Measurements from ENCODE around the gene KCNH1.

KCNH1 gene

GRCh38 chr1:210855440-210855839 lies 278.5 kb downstream of the KCNH1 start:
- DNase-seq (ENCODE audit: low read depth): no peak
- no peak overlapping the region for H3K4me3 ChIP-seq (ENCODE audit: control insufficient read depth, low read depth, low read length)
- no peak for TF ChIP-seq CTCF (conservative IDR thresholded peaks at IDR 0.05; ENCODE audit: control insufficient read depth, insufficient read depth, low read depth, low read length)

DNA sequence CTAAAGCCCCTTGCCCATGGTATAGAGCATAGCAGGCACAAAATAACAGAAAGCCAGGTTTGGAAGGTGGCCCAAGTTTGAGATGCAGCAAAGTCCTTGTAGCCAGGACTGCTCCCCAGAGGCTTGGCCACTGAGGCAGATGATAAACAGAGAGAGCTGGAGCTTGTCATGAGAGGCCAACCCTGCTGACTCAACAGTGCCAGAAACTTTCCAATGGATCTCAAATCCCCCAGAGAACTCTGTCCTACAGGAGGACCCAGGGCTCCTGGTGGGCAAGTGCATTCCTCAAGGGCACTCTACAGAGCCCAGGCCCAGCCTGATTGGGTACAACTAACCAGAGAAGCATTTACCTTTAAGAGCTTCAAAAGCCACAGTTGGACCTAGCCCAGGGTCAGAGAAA lies 280.7 kb downstream of the KCNH1 start:
- no peak overlapping the region for H3K4me3 ChIP-seq (ENCODE audit: control insufficient read depth, low read depth, low read length)
- DNase-seq (ENCODE audit: low read depth): no peak
- TF ChIP-seq CTCF (conservative IDR thresholded peaks at IDR 0.05; ENCODE audit: control insufficient read depth, insufficient read depth, low read depth, low read length): no peak

- DNase-seq (ENCODE audit: low read depth): no peak
- H3K4me3 ChIP-seq (ENCODE audit: control insufficient read depth, low read depth, low read length): no peak overlapping the region
- no peak for TF ChIP-seq CTCF (conservative IDR thresholded peaks at IDR 0.05; ENCODE audit: control insufficient read depth, insufficient read depth, low read depth, low read length)
Observed at GRCh38 chr1:210850556-210850955, 283.4 kb downstream of the KCNH1 start.

- no peak for TF ChIP-seq CTCF (conservative IDR thresholded peaks at IDR 0.05; ENCODE audit: control insufficient read depth, insufficient read depth, low read depth, low read length)
- no peak for DNase-seq (ENCODE audit: low read depth)
- no peak overlapping the region for H3K4me3 ChIP-seq (ENCODE audit: control insufficient read depth, low read depth, low read length)
Observed at GRCh38 chr1:210848474-210848873, 285.5 kb downstream of the KCNH1 start.

DNA sequence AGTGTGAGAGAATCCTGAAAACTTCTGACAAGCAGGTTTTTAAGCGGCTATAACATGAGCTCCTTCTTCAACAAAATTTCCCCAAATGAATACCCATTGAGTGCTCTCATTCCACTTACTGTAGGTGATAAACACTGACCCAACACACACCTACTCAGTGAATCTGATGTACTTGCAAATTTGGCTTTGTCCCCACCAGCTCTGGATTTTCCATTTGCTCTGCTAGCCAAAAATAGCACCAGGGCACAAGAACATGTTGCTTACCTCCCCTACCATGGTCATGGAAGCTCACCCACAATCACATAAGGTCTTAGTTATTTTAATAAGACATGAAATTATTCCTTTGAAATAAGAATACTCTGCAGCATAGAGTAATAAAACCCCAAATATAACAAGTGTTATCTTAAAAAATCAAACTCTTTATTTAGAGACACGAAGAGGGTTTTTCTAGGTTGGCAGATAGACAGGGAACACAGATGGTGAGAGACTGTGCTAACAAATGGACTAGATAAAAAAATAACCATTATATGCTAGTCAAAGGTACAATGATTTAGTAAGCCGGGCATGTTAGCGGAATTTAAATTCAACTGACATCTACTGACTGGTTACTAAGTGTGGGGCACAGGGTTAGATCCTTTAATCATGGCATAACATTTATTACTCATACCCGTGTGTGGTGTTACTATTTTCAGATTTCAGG lies 291.9 kb downstream of the KCNH1 start:
- no peak for DNase-seq (ENCODE audit: low read depth)
- no peak for TF ChIP-seq CTCF (conservative IDR thresholded peaks at IDR 0.05; ENCODE audit: control insufficient read depth, insufficient read depth, low read depth, low read length)
- no peak overlapping the region for H3K4me3 ChIP-seq (ENCODE audit: control insufficient read depth, low read depth, low read length)

DNA sequence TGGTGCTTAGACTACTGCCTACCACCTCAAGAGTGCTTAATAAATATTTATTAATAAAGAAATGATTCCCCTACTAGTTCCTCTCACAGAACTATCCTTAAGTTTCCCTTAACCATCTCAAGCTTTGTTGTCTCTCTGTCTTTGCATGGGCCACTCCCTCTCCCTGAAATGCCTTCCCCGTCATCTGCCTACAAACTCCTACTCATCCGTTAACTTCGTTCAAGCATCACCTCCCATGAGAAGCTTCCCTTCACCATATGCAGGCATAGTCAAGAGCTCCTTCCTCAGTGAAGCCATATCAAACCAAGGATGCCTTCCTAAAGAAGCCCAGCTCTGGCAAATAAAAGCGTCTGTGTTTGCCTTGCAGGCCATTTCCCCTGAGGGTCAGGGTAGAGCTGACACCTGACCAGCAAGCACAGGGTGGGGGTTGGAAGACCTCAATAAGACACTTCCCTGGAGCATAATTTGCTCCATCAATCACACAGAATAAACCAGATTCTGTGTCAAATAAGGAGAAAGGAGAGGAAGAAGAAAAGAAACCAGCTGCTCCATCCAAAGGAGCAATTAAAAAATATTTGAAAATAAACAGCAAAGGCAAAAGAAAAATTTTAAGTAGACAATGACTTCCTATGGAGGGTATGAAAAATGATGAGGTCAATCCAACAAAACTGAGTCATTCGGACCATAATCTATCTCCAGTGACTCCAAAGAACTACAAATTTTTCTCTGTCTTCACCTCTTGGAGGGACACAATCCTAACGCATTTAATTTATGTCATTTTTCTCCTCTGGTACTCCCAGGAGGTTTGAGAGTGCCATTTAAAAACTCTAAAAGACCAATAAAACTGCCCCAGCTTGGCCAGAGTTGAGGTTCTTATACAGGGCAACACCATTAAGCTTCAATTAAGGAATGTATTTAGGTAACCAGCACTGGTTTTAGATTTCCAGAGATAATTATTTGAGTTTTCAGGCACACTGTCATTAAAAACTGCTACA lies 303.6 kb downstream of the KCNH1 start:
- TF ChIP-seq CTCF (conservative IDR thresholded peaks at IDR 0.05; ENCODE audit: control insufficient read depth, insufficient read depth, low read depth, low read length): no peak
- no peak for DNase-seq (ENCODE audit: low read depth)

More for the DNA sequence above, 303.6 kb downstream of the KCNH1 start:
- no peak overlapping the region for H3K4me3 ChIP-seq (ENCODE audit: control insufficient read depth, low read depth, low read length)
